ES-I3 (cell line): ENCODE data around the gene TRERF1.
"Not testable (repeated sequence)": the region's sequence is repeated elsewhere in the genome, so short reads cannot be mapped to it uniquely, and the experiment has no call there.

Experiments used
- H3K36me3 ChIP-seq: 2 replicates; pipeline ENCODE4 v1.6.1; 2013; ENCODE audit warnings: mild to moderate bottlenecking, low read length, control low read depth, moderate library complexity; ENCODE audit not compliant: insufficient read depth
- H3K4me1 ChIP-seq: 2 replicates; pipeline ENCODE4 v1.6.1; 2013; ENCODE audit warnings: mild to moderate bottlenecking, control low read depth, low read length; ENCODE audit not compliant: insufficient read depth
- H3K9ac ChIP-seq: 2 replicates; pipeline ENCODE4 v1.6.1; 2013; ENCODE audit warnings: low read depth, mild to moderate bottlenecking, low read length, moderate library complexity
- H3K9me3 ChIP-seq: 2 replicates; pipeline ENCODE4 v1.6.1; 2013; ENCODE audit warnings: mild to moderate bottlenecking, low read length, moderate library complexity; ENCODE audit not compliant: control insufficient read depth, insufficient read depth

Gene TRERF1

GRCh38 chr6:42227173-42227850, 224.4 kb downstream of the TRERF1 start:
- no peaks in the 10 kb centered on the region for H3K9me3 ChIP-seq
- no peaks in the 10 kb centered on the region for H3K36me3 ChIP-seq
- peaks cover 27% of the 10 kb centered on the region for H3K4me1 ChIP-seq
- H3K9ac ChIP-seq, result no peak overlapping the region

- peaks cover 27% of the 10 kb centered on the region for H3K4me1 ChIP-seq
- 0 out of 2 replicates have a peak overlapping the region, but pooled peaks have one; percentile 9 for H3K9ac ChIP-seq
- no peaks in the 10 kb centered on the region for H3K36me3 ChIP-seq
Observed at GRCh38 chr6:42226645-42227143, 225.0 kb downstream of the TRERF1 start.

GRCh38 chr6:42226161-42226611, 225.5 kb downstream of the TRERF1 start:
- Histone ChIP-seq H3K4me1 (peaks cover 27% of the 10 kb centered on the region), H3K9me3 (no peaks in the 10 kb centered on the region), H3K36me3 (no peaks in the 10 kb centered on the region), H3K9ac (0 out of 2 replicates have a peak overlapping the region, but pooled peaks have one; percentile 9)

More at GRCh38 chr6:42226645-42227143, 225.0 kb downstream of the TRERF1 start:
- no peaks in the 10 kb centered on the region for H3K9me3 ChIP-seq

- no peak overlapping the region for H3K9ac ChIP-seq
- H3K9me3 ChIP-seq, result no peaks in the 10 kb centered on the region
- peaks cover 27% of the 10 kb centered on the region for H3K4me1 ChIP-seq
- no peaks in the 10 kb centered on the region for H3K36me3 ChIP-seq
Observed at GRCh38 chr6:42225419-42225818, 226.3 kb downstream of the TRERF1 start.

- Histone ChIP-seq H3K9ac (no peak overlapping the region), H3K4me1 (peaks cover 27% of the 10 kb centered on the region), H3K36me3 (no peaks in the 10 kb centered on the region), H3K9me3 (no peaks in the 10 kb centered on the region)
Observed at GRCh38 chr6:42225029-42225339, 226.7 kb downstream of the TRERF1 start.

GRCh38 chr6:42224222-42225028, 227.3 kb downstream of the TRERF1 start:
- Histone ChIP-seq H3K9me3 (no peaks in the 10 kb centered on the region), H3K9ac (no peak overlapping the region; the same call in 1 of the 2 replicates), H3K4me1 (peaks cover 27% of the 10 kb centered on the region), H3K36me3 (no peaks in the 10 kb centered on the region)

DNA sequence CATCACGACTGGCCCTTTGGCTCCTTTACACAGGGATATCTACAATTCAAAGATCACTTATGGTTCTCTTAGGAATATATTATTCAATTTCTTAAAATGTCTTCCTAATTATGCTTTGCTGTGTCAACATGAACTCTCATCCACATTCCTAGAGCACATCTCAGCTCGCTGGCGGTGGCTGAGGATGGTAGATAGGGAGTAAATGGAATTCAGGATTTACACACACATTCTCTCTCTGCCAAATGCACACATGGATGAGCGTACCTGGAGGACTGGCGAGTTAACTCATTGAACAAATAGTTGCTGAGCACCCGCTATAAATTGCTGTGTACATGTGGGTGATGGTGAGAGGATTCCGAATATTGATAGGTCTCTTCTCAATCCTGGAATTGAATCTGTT, 229.3 kb downstream of the TRERF1 start:
- Histone ChIP-seq H3K4me1 (peaks cover 22% of the 10 kb centered on the region), H3K9ac (no peak overlapping the region)

GRCh38 chr6:42221546-42221945, 230.2 kb downstream of the TRERF1 start:
- Histone ChIP-seq H3K36me3 (no peaks in the 10 kb centered on the region), H3K9ac (no peak overlapping the region), H3K4me1 (peaks cover 13% of the 10 kb centered on the region), H3K9me3 (no peaks in the 10 kb centered on the region)

More for the DNA sequence above, 229.3 kb downstream of the TRERF1 start:
- Histone ChIP-seq H3K36me3 (no peaks in the 10 kb centered on the region), H3K9me3 (no peaks in the 10 kb centered on the region)

- no peak overlapping the region for H3K9ac ChIP-seq
- H3K36me3 ChIP-seq, result no peaks in the 10 kb centered on the region
- no peaks in the 10 kb centered on the region for H3K9me3 ChIP-seq
- peaks cover 8% of the 10 kb centered on the region; the same call in 1 of the 2 replicates for H3K4me1 ChIP-seq
Observed at GRCh38 chr6:42220807-42221206, 230.9 kb downstream of the TRERF1 start.

- Histone ChIP-seq H3K9ac (peak within 1 kb of the TSS; percentile 100), H3K4me1 (no peaks in the 10 kb centered on the region; the same call in 1 of the 2 replicates), H3K36me3 (peaks cover 6% of the 10 kb centered on the region; the same call in 1 of the 2 replicates), H3K9me3 (no peaks in the 10 kb centered on the region)
Observed at GRCh38 chr6:42217519-42218367, 234.0 kb downstream of the TRERF1 start, which contains the start of gene MRPS10. MRPS10 (minus strand) TSS chr6:42217861; CDS start chr6:42217849, 12 bp downstream.

GRCh38 chr6:42217157-42217518, 234.6 kb downstream of the TRERF1 start:
- H3K9me3 ChIP-seq, result no peaks in the 10 kb centered on the region

DNA sequence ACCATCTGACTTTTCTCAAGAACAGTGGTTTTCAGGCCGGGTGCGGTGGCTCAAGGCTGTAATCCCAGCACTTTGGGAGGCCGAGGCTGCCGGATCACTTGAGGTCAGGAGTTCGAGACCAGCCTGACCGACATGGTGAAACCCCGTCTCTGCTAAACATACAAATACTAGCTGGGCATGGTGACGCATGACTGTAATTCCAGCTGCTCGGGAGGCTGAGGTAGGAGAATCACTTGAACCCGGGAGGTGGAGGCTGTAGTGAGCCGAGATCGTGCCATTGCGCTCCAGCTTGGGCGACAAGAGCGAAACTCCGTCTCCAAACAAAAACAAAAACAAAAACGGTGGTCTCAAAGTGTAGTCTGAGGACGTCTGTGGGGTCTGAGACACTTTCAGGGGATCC, 235.2 kb downstream of the TRERF1 start:
- H3K9ac ChIP-seq, result peak overlapping the region; percentile 100
- not testable (repeated sequence) for H3K36me3 ChIP-seq, H3K4me1 ChIP-seq, H3K9me3 ChIP-seq

More at GRCh38 chr6:42217157-42217518, 234.6 kb downstream of the TRERF1 start:
- peak overlapping the region; percentile 100 for H3K9ac ChIP-seq
- no peaks in the 10 kb centered on the region; the same call in 1 of the 2 replicates for H3K4me1 ChIP-seq
- H3K36me3 ChIP-seq, result peaks cover 6% of the 10 kb centered on the region; the same call in 1 of the 2 replicates

GRCh38 chr6:42212442-42212841, 239.3 kb downstream of the TRERF1 start:
- Histone ChIP-seq H3K4me1 (no peaks in the 10 kb centered on the region; the same call in 1 of the 2 replicates), H3K9me3 (no peaks in the 10 kb centered on the region), H3K36me3 (peaks cover 19% of the 10 kb centered on the region), H3K9ac (no peak overlapping the region)

GRCh38 chr6:42211726-42212125, 240.0 kb downstream of the TRERF1 start:
- H3K9me3 ChIP-seq, result no peaks in the 10 kb centered on the region
- no peaks in the 10 kb centered on the region; the same call in 1 of the 2 replicates for H3K4me1 ChIP-seq
- no peak overlapping the region for H3K9ac ChIP-seq
- peaks cover 19% of the 10 kb centered on the region for H3K36me3 ChIP-seq
